HepG2 (cell line): ENCODE results near the gene ZNF207. TPM values are rescaled to one million over a fixed set of nuclear protein-coding genes. Genes with fewer than 3 reads are reported as not detected.

Source experiments
- ATAC-seq: fragments of 200-7000 bp; cut with Tn5 transposase; 3 replicates; pipeline ENCODE4 v1.9.1; 2020; ENCODE audit warnings: mild to moderate bottlenecking, moderate library complexity
- BruUV-seq: library from RNA; stranded (reverse); fragments of 400-500 nt; replicated peaks from 2 replicates; lab custom pipeline; 2021; lab: Mats Ljungman, UMichigan
- CTCF ChIA-PET: fragments of 300-600 bp; formaldehyde crosslinking; extraction: SDS; loops from one replicate; lab custom pipeline; 2021; ENCODE audit warnings: low total read pairs, inconsistent platforms, low intra/inter-chr PET ratio; lab: Yijun Ruan, JAX
- POLR2A ChIA-PET: fragments of 350-600 bp; sonication (Branson Sonifier 250); formaldehyde crosslinking; loops from one replicate; lab custom pipeline; 2020; ENCODE audit warnings: antibody characterized with exemption, inconsistent platforms; lab: Yijun Ruan, JAX
- DNase-seq: peaks from one replicate; pipeline ENCODE4 v3.0.0-alpha.2; 2015; ENCODE audit warnings: low spot score
- FAIRE-seq: peaks from 3 replicates; lab custom pipeline; 2011; peaks lifted over from hg19 to GRCh38; lab: Jason Lieb, UNC
- H2AFZ ChIP-seq: one replicate; pipeline ENCODE4 v1.6.1; 2011; ENCODE audit warnings: low read length, inconsistent platforms
- H3K27ac ChIP-seq: fragments of 300-600 bp; 3 replicates; pipeline ENCODE4 v1.8.0; 2011; ENCODE audit warnings: mixed run types, mild to moderate bottlenecking, mixed read lengths, low read length, inconsistent platforms; ENCODE audit not compliant: insufficient read depth; ENCODE audit errors: extremely low read length
- H3K27me3 ChIP-seq, 2 experiments: fragments of 200-600 bp in 1 of 2; 2 replicates in 1 of 2; 3 replicates in 1 of 2; pipeline versions ENCODE4 v1.6.0 to v1.8.0; 2011; ENCODE audit warnings: low read length in 2 of 2, mild to moderate bottlenecking in 2 of 2, moderate library complexity in 2 of 2, inconsistent platforms in 1 of 2; ENCODE audit not compliant: insufficient read depth in 2 of 2, control insufficient read depth in 1 of 2
- H3K36me3 ChIP-seq, 2 experiments: fragments of 200-600 bp in 1 of 2; replicated peaks in 1 of 2; 2 replicates in 1 of 2; 3 replicates in 1 of 2; pipeline versions ENCODE4 v1.5.1 to v1.8.0; 2011; ENCODE audit warnings: low read length in 2 of 2, inconsistent platforms in 1 of 2; ENCODE audit not compliant: insufficient read depth in 2 of 2, control insufficient read depth in 1 of 2
- H3K4me1 ChIP-seq: 2 replicates; pipeline ENCODE4 v1.5.1; 2012; ENCODE audit warnings: low read length, inconsistent platforms; ENCODE audit not compliant: insufficient read depth
- H3K4me2 ChIP-seq: 2 replicates; pipeline ENCODE4 v1.6.0; 2011; ENCODE audit warnings: low read depth, low read length, inconsistent platforms
- H3K4me3 ChIP-seq, 3 experiments: fragments of 200-600 bp in 1 of 3; sonication (generic), shearing (Covaris generic) in 1 of 3; replicated peaks in 1 of 3; 2 replicates each; pipeline ENCODE4 v1.5.1; 2011 to 2016; ENCODE audit warnings: low read length in 3 of 3, inconsistent platforms in 2 of 3, low read depth in 2 of 3, mild to moderate bottlenecking in 2 of 3, control low read depth in 1 of 3, mixed read lengths in 1 of 3; ENCODE audit not compliant: insufficient read depth in 1 of 3
- H3K79me2 ChIP-seq: one replicate; pipeline ENCODE4 v1.6.1; 2011; ENCODE audit warnings: low read length, inconsistent platforms; ENCODE audit not compliant: insufficient read depth
- H3K9ac ChIP-seq: 2 replicates; pipeline ENCODE4 v1.6.0; 2011; ENCODE audit warnings: mild to moderate bottlenecking, low read depth, low read length, inconsistent platforms; ENCODE audit not compliant: insufficient read depth
- H3K9me3 ChIP-seq: 2 replicates; pipeline ENCODE4 v1.5.1; 2012; ENCODE audit warnings: mild to moderate bottlenecking, low read length
- H4K20me1 ChIP-seq: 2 replicates; pipeline ENCODE4 v1.6.0; 2011; ENCODE audit warnings: inconsistent platforms, mild to moderate bottlenecking, low read length, moderate library complexity; ENCODE audit not compliant: insufficient read depth
- HNF1A ChIP-seq, 2 experiments: sonication (generic) in 1 of 2; formaldehyde crosslinking in 1 of 2; IDR thresholded peaks; 2 replicates each; pipeline versions ENCODE4 v1.4.0 to v1.6.1; 2016 to 2020; ENCODE audit warnings: borderline replicate concordance in 1 of 2, low read depth in 1 of 2, mild to moderate bottlenecking in 1 of 2, missing genetic modification reagents in 1 of 2
- KDM5A ChIP-seq: fragments of 200-600 bp; sonication (generic); IDR thresholded peaks from 2 replicates; pipeline ENCODE4 v1.7.0; 2018; ENCODE audit warnings: antibody characterized with exemption, mild to moderate bottlenecking, low read length, borderline replicate concordance
- NCOR1 ChIP-seq: fragments of 200-600 bp; sonication (generic); IDR thresholded peaks from 2 replicates; pipeline ENCODE4 v1.7.0; 2017; ENCODE audit warnings: antibody characterized with exemption, low read length, borderline replicate concordance
- PATZ1 ChIP-seq: sonication (generic); formaldehyde crosslinking; IDR thresholded peaks from 2 replicates; pipeline ENCODE4 v1.4.0; 2020; ENCODE audit warnings: missing genetic modification reagents
- SIN3A ChIP-seq: IDR thresholded peaks from 2 replicates; pipeline ENCODE4 v1.6.1; 2011; ENCODE audit warnings: low read depth, mild to moderate bottlenecking, control low read depth, low read length, borderline replicate concordance
- TFDP2 ChIP-seq: sonication (generic); formaldehyde crosslinking; IDR thresholded peaks from 2 replicates; pipeline ENCODE4 v1.4.0; 2020; ENCODE audit warnings: missing genetic modification reagents
- ZBTB20 ChIP-seq: sonication (generic); formaldehyde crosslinking; IDR thresholded peaks from 2 replicates; pipeline ENCODE4 v1.8.1; 2023; ENCODE audit warnings: missing genetic modification reagents, low read depth, mild to moderate bottlenecking, borderline replicate concordance
- ZFY ChIP-seq: sonication (generic); formaldehyde crosslinking; IDR thresholded peaks from 2 replicates; pipeline ENCODE4 v1.4.0; 2020; ENCODE audit warnings: missing genetic modification reagents
- ZNF414 ChIP-seq: sonication (generic); formaldehyde crosslinking; IDR thresholded peaks from 2 replicates; pipeline ENCODE4 v1.5.0; 2020; ENCODE audit warnings: missing genetic modification reagents
- ZNF558 ChIP-seq: sonication (generic); formaldehyde crosslinking; IDR thresholded peaks from 2 replicates; pipeline ENCODE4 v1.9.0; 2022; ENCODE audit warnings: mild to moderate bottlenecking, missing genetic modification reagents, borderline replicate concordance
- ZNF737 ChIP-seq: sonication (generic); formaldehyde crosslinking; IDR thresholded peaks from 2 replicates; pipeline ENCODE4 v1.5.0; 2020; ENCODE audit warnings: missing genetic modification reagents, mild to moderate bottlenecking, borderline replicate concordance
- ZNF749 ChIP-seq: sonication (generic); formaldehyde crosslinking; IDR thresholded peaks from 2 replicates; pipeline ENCODE4 v1.8.0; 2022; ENCODE audit warnings: mild to moderate bottlenecking, missing genetic modification reagents, moderate library complexity, borderline replicate concordance
- WGBS: methylation state at CpG from one replicate; pipeline ENCODE4 v1.1.6; 2017; ENCODE audit warnings: low lambda C conversion rate; 5-methylcytosine and 5-hydroxymethylcytosine counted together
- in situ Hi-C: cut with HindIII; loops from 2 replicates; pipeline ENCODE4 v1.10.0; 2017; ENCODE audit warnings: low pct_unique_long_range_greater_than_20kb; ENCODE audit not compliant: extremely low pct_ligation_motif_present
- intact Hi-C: fragments of 100-400 bp; cut with micrococcal nuclease; formaldehyde crosslinking; loops from one replicate; pipeline ENCODE4 v1.10.0; 2022; ENCODE audit not compliant: unreplicated experiment
- polyA plus RNA-seq, 8 experiments: library from polyadenylated mRNA; depleted of rRNA in 3 of 8; stranded (reverse) in 7 of 8; unstranded in 1 of 8; fragments of >200 nt; fragmentation: Illumina TruSeq in 4 of 8; extraction: Trizol in 4 of 8; gene quantifications; 2 replicates each; pipeline versions ENCODE4 v1.2.1 to v1.2.3, GENCODE V29; 2011 to 2016; ENCODE audit warnings: low read depth in 4 of 8, missing spikeins in 1 of 8, mixed read lengths in 1 of 8; ENCODE audit not compliant: insufficient read depth in 1 of 8
- total RNA-seq, 5 experiments: library from RNA; depleted of rRNA; stranded (reverse); fragments of >200 nt; fragmentation: Illumina TruSeq; extraction: Trizol; gene quantifications; 2 replicates each; pipeline ENCODE4 v1.2.3, GENCODE V29; 2016; ENCODE audit warnings: low read depth in 1 of 5

ZNF207 gene
- total and polyA plus RNA-seq, 2 of the 13 experiments (the other 11 are each of a cell fraction or from before 2014, with no cell fraction given): 150 to 164 TPM

- TF ChIP-seq ZNF414 (CRISPR knock-in tag) (0 out of 2 replicates have a peak, but pooled peaks have one; percentile 26), ZNF558 (0 out of 2 replicates have a peak, but pooled peaks have one; percentile 29), ZFY (CRISPR knock-in tag) (no peak), KDM5A (peak; percentile 45; the same call in 1 of the 2 replicates), TFDP2 (no peak)
These were observed 479 bp upstream of the ZNF207 start (continued) for GRCh38 chr17:32349503-32349853.

GRCh38 chr17:32350666-32351418, 885 bp downstream of the ZNF207 start:
- in situ Hi-C loops: no loop called here
- no peaks in the 10 kb centered on the region for H3K9me3 ChIP-seq
- POLR2A ChIA-PET: interaction anchor here (0.5 to 1.6 kb wide), 9 partner anchors 9 to 877 kb away, joined by 3 to 7 read pairs (median 4); partner anchors contain the start of genes C17orf75 and PSMD11
- H3K4me3 ChIP-seq: peak overlapping the region; percentile 64 to 98 (median 97)
- peaks cover 48% of the 10 kb centered on the region for H4K20me1 ChIP-seq
- no TSS peak for BruUV-seq
- intact Hi-C loops: no loop called here
- no peak overlapping the region for H2AFZ ChIP-seq
- ATAC-seq (peak; percentile 23), DNase-seq (peak; percentile 54), FAIRE-seq (no peak)
- peak overlapping the region; percentile 100 for H3K9ac ChIP-seq
- peaks cover 0 to 4% of the 10 kb centered on the region in 2 experiments; a peak in 1 of 5 replicates for H3K27me3 ChIP-seq
- peaks cover 69% of the 10 kb centered on the region for H3K79me2 ChIP-seq
- H3K27ac ChIP-seq: peak overlapping the region; percentile 99
- CTCF ChIA-PET: no interaction called here
- peaks cover 3 to 23% of the 10 kb centered on the region in 2 experiments; a peak in 4 of 5 replicates for H3K36me3 ChIP-seq
- peaks cover 48% of the 10 kb centered on the region for H3K4me1 ChIP-seq
- H3K4me2 ChIP-seq: peak overlapping the region; percentile 77
- WGBS: 1% methylated on average over 20 of the region's 20 CpGs
- no peak for TF ChIP-seq HNF1A (IDR thresholded peaks at IDR 0.05; ENCODE audit: low read depth)
- TF ChIP-seq HNF1A (CRISPR knock-in tag; IDR thresholded peaks at IDR 0.05; ENCODE audit: borderline replicate concordance): no peak
- TF ChIP-seq NCOR1: 0 out of 2 replicates have a peak, but pooled peaks have one; percentile 4
- TF ChIP-seq SIN3A: peak; percentile 5; the same call in 1 of the 2 replicates
- TF ChIP-seq ZNF737 (CRISPR knock-in tag): no peak
- no peak for TF ChIP-seq ZNF749 (CRISPR knock-in tag)
- no peak for TF ChIP-seq ZBTB20 (CRISPR knock-in tag)
- no peak for TF ChIP-seq PATZ1 (CRISPR knock-in tag)
